Measurements from ENCODE around the gene MAGI1.

The MAGI1 gene

GRCh38 chr3:65783117-65783516 lies 255.6 kb downstream of the MAGI1 start:
- DNase-seq: no peak

- no peak for DNase-seq
Measured at GRCh38 chr3:65781594-65781993, 257.1 kb downstream of the MAGI1 start.

GRCh38 chr3:65779390-65779789 lies 259.3 kb downstream of the MAGI1 start:
- DNase-seq: no peak

GRCh38 chr3:65778968-65779367 lies 259.8 kb downstream of the MAGI1 start:
- DNase-seq: no peak

GRCh38 chr3:65777050-65777449 lies 261.7 kb downstream of the MAGI1 start:
- no peak for DNase-seq

GRCh38 chr3:65776494-65776893 lies 262.2 kb downstream of the MAGI1 start:
- no peak for DNase-seq

- no peak for DNase-seq
Measured at GRCh38 chr3:65776081-65776480, 262.6 kb downstream of the MAGI1 start.

GRCh38 chr3:65772758-65773157 lies 266.0 kb downstream of the MAGI1 start:
- DNase-seq: no peak

GRCh38 chr3:65767551-65767950 lies 271.2 kb downstream of the MAGI1 start:
- no peak for DNase-seq

GRCh38 chr3:65762235-65762580 lies 276.5 kb downstream of the MAGI1 start:
- no peak for DNase-seq

GRCh38 chr3:65761446-65762234 lies 277.1 kb downstream of the MAGI1 start:
- DNase-seq: no peak

- DNase-seq: no peak
Measured at GRCh38 chr3:65758876-65759598, 279.7 kb downstream of the MAGI1 start.

GRCh38 chr3:65758438-65758837 lies 280.3 kb downstream of the MAGI1 start:
- no peak for DNase-seq

- no peak for DNase-seq
Measured at GRCh38 chr3:65752636-65753035, 286.1 kb downstream of the MAGI1 start.

- peak; percentile 5 for DNase-seq
Measured at GRCh38 chr3:65751123-65751700, 287.5 kb downstream of the MAGI1 start.

GRCh38 chr3:65749066-65749465 lies 289.7 kb downstream of the MAGI1 start:
- DNase-seq: no peak

GRCh38 chr3:65748326-65748725 lies 290.4 kb downstream of the MAGI1 start:
- DNase-seq: no peak

- no peak for DNase-seq
Measured at GRCh38 chr3:65746848-65747247, 291.9 kb downstream of the MAGI1 start.

GRCh38 chr3:65745306-65745705 lies 293.4 kb downstream of the MAGI1 start:
- DNase-seq: no peak

GRCh38 chr3:65742914-65743313 lies 295.8 kb downstream of the MAGI1 start:
- no peak for DNase-seq

- DNase-seq: no peak
Measured at GRCh38 chr3:65741540-65741939, 297.2 kb downstream of the MAGI1 start.

GRCh38 chr3:65739901-65740541 lies 298.7 kb downstream of the MAGI1 start:
- DNase-seq: no peak

- no peak for DNase-seq
Measured at GRCh38 chr3:65734792-65735191, 303.9 kb downstream of the MAGI1 start.

- no peak for DNase-seq
Measured at GRCh38 chr3:65734382-65734781, 304.3 kb downstream of the MAGI1 start.
